ENCODE results near the gene PBX2.

GRCh38 chr6:32187009-32187709, 2.8 kb downstream of the PBX2 start:
- TF ChIP-seq CTCF (IDR thresholded peaks at IDR 0.05) = no peak
- no peak for TF ChIP-seq POLR2A (IDR thresholded peaks at IDR 0.05)

Data from lower leg skin (tissue), 3 donors.